Activated CD4-positive, alpha-beta T cell treated with anti-CD3 and anti-CD28 coated beads for 48 hours (primary cell): ENCODE results near the gene WRNIP1.

ENCODE experiments used
- DNase-seq: peaks from one replicate; pipeline ENCODE4 v3.0.0-alpha.2; 2020

Gene WRNIP1

DNA sequence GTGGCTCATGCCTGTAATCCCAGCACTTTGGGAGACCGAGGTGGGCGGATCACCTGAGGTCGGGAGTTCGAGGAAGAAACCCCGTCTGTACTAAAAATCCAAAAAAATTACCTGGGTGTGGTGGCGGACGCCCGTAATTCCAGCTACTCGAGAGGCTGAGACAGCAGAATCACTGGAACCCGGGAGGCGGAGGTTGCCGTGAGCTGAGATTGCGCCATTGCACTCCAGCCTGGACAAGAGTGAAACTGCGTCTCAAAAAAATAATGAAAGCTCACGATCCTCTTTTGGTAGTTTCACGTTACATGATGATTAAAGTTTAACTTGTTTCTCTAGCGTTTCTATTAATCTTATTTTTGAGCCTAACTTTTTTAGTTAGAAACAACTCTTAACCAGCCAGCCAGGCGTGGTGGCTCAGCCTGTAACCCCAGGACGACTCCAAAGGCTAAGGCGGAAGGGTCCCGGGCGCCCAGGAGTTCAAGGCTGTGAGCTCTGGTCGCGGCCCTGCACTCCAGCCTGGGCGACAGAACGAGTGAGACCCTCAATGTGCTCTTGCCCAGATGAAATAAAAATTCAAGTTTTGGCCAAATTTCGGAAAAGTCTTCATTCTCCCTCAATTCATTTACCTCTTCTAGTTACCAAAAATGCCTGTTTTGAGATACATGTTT is 1.2 kb upstream of the WRNIP1 start:
- no peak for DNase-seq

DNA sequence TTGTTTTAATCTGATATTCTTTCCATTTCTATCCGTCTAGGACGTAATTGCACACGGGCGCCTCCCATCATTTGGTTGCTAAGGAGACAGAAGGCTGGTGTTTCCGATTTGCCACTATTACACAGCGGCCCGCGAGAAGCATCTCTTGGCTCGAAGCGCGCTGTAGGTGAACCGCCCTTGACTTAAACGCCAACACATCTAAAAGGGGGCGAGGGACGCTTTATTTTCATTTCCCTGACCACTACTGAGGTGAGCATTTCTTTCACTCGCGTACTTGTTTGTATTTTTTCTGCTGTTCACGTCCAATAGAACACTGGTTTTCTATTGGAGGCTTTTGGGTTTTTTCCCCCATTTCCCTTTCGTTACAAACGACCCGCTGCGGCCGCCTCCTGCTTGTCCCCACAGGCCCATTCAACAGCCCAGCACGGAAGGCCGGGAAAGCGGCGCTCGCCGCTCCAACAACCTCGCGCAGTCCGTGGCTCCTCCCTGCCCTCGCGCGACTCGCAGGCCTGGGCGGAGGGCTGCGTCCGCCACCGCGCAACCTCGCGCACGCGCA is 505 bp upstream of the WRNIP1 start:
- peak; percentile 68 for DNase-seq

DNA sequence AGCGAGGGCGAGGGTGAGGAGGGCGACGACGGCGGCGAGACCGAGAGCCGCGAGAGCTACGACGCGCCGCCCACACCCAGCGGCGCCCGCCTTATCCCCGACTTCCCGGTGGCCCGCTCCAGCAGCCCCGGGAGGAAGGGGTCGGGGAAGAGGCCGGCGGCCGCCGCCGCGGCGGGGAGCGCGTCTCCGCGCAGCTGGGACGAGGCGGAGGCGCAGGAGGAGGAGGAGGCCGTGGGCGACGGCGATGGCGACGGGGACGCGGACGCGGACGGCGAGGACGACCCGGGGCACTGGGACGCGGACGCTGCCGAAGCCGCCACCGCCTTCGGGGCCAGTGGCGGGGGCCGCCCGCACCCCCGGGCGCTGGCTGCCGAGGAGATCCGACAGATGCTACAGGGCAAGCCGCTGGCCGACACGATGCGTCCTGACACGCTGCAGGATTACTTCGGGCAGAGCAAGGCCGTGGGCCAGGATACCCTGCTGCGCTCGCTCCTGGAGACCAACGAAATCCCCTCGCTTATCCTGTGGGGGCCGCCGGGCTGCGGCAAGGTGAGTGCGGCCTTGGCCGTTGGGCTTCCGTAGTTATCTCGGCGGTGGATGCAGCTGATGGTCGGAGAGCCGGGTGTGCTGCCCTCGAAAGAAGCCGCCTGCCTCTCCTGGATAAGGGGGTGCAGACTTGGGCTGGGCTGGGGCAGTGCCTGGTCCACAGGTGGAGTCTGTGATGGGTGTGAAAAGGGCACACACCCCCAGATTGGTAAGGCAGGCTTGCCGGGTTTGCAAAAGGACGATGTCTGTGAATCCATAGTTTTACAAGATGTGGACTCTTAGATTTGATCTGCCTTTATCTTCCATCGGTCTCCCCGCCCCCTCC is 938 bp downstream of the WRNIP1 start:
- peak; percentile 48 for DNase-seq

DNA sequence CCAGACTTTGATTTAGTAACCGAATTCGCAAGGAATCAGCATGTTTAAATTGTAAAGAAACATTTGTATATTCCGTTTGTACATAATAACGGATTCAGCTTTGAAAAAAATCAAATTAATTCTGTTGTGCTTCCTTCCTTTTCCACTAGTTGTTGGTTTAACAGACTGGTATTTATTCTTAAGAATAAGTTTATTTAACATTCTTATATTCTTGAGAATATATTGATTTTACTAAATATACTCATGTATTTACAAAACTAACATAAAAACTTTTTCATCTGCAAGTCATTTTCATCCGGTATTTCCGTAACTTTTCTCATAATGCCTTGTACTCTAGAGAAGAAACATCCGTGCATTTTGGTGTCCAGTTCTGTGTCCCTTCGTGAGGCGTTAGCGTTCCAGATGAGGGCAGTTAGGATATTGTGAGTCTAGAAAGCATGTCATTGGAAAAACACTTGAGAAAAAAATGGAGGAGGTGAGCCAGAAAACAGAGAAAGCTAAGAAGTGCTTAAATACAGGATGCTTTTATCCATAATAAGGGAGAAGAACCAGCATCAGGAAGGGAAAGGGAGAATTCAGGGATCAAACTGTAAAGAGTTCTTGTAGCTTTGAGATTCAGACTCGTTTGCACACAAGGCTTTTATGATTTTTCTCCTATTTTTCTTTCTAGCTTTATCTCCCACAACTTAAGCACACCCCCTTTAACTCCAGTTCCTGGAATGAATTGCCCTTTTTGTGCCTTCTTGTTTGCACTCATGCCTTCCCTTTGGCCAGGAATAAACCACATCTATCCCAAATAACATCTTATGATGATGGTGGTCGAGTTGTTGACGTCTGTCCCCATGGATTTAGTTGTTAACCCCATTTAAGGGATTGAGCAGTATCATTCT is 1.8 kb downstream of the WRNIP1 start:
- DNase-seq: no peak

DNA sequence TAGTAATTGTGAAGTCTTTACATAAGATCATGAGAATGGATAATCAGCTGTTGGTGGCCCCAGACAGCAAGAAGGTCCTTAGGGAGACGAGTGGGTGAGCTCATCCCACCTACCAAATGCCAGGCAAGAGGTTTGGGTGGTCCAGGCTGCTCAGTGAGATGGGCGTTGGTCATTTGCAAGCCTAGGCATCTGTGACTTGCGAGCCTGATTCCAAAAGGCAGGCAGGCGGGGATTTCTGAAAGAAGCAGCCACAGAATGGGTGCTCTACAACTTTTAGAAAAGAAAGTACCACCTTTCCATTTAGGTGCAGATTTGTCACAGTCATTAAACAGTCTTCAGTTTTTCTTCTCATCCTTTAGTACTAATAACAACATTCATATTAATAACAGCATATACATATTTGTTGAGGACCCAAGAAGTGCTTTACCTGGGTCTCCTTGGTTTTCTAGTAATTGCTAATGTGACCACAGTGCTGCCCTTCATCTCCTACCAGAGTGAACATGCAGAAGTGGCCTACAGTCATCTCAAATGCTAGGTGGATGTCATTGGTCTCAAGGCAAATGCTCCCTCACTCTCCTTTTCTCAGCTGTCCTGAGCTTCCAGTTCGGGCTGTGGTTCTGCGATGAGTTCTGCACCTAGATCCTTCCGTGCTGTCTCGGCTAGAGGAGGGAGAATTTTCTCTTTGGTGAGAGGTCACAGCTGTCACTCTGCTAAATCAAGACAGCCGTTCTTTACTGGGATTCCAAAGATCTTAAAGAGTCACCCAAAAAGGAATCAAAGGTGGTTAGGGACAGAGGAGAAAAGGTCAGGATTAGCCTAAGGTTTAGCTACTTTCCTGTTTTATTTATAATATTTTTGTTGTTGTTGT is 2.7 kb downstream of the WRNIP1 start:
- DNase-seq: no peak

DNA sequence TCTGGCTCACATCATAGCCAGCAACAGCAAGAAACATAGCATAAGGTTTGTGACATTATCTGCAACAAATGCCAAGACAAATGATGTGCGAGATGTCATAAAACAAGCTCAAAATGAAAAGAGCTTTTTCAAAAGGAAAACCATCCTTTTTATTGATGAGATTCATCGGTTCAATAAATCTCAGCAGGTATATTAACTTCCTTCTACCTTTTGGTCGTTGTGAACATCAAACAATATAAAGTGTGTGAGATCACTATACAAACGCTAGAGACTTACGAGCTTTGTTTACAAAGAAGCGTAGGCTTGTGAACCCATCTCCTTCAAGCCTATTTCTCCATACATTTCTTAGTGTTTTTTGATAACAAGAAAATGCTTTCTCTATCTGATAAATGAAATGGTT is 3.5 kb downstream of the WRNIP1 start:
- no peak for DNase-seq

DNA sequence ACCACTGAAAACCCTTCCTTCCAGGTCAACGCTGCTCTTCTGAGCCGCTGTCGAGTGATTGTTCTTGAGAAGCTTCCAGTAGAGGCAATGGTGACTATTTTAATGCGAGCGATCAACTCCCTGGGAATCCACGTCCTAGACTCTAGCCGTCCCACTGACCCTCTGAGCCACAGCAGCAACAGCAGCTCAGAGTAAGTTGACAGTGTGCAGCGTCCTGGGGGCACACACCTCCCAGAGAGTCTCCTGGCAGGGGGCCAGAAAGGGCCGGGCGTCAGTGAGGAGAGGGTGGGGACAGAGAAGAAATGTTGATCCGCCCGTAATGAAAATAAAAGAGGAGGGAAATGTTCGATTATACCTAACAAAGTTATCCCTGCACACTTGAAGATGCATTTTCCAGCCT is 5.0 kb downstream of the WRNIP1 start:
- DNase-seq: no peak

DNA sequence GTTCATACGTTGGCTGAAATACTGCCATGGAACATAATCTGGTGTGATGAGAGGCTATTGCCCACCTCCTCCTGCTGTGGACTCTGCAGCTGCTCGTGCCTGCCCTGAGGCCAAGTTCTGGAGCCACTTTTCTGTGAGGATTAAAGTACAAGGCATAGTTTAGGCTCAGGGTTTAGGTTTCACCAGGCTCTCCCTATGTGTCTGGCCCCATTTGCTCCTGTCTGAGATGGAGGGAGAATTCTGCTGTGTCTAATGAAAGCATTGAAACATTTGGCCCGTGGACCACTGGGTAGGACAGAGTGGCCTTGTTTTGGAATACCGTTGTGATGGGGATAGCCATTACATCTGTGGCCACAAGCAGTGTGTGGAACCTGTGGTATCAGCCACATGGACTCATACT is 5.9 kb downstream of the WRNIP1 start:
- no peak for DNase-seq

DNA sequence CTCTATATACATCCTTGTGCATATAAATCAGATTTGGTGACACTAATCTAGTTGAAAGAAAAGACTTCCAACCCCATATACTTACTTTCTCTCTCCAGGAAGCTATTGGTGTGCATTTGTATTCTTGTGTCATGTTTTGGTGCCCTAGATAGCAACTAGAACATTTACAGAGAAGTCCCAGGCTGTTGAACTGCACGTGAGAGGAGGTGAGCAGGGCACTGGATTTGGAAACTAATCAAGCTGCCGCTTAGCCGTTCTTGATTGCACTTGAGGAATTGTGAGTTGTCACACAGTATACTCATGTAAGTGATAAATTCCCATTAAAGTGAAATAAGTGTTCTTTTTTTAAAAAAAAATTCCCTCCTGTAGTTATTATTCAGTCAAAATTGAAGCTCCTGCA is 7.6 kb downstream of the WRNIP1 start:
- DNase-seq: no peak

DNA sequence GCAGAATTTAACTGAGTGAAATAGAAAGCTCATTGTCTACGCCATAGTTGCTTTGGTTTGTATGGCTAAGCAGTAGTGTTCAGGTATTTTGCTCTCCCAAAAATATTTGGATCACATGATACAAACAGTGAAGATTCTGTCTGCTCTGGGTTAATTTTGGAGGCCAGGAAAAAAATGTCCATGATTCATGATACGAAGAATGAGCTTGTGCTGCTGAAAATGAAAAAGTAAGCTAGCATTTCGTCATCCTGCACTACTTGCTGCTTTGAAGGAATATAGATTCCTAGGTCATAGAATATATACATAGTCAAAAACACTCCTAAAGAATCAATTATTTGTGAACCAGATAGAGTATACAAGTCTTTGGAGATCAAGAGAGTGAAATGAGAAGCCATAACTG is 8.3 kb downstream of the WRNIP1 start:
- no peak for DNase-seq

DNA sequence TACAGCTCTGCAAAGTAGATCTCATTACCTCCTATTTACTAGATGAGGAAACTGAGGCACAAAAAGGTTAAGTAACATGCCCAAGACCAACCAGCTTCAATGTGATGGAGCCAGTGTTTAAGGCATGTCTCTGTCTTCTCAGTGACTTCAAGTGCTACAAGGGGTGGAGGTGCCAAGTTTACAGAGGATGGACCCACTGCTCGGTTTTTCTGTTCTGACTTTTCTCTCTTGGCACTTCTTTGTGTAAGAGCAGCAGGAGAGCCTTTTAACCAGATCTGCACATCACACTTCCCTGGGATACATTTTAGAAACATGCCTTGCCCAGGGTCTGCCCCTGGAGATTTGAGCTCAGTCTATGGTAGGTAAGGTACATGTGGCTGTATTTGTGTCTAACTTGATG is 9.8 kb downstream of the WRNIP1 start:
- no peak for DNase-seq

DNA sequence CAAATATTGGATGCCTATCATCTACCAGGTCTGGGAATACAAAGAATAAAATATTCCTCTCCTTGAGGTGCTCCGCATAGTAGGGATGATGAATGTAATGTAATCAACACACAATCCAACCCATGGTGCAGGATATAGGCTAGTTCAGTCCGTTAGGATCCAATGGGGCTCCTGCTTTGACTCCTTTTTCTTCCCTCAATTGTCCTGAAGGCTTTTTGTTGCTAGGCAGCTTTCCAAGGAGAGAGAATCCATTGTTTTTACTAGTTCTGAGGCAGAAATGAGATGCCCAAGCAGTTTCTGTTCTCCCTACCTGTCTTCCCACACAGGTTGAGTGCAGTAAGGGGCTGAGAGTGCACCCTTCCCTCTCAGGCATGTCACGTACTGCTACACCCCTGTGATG is 12.1 kb downstream of the WRNIP1 start:
- no peak for DNase-seq

DNA sequence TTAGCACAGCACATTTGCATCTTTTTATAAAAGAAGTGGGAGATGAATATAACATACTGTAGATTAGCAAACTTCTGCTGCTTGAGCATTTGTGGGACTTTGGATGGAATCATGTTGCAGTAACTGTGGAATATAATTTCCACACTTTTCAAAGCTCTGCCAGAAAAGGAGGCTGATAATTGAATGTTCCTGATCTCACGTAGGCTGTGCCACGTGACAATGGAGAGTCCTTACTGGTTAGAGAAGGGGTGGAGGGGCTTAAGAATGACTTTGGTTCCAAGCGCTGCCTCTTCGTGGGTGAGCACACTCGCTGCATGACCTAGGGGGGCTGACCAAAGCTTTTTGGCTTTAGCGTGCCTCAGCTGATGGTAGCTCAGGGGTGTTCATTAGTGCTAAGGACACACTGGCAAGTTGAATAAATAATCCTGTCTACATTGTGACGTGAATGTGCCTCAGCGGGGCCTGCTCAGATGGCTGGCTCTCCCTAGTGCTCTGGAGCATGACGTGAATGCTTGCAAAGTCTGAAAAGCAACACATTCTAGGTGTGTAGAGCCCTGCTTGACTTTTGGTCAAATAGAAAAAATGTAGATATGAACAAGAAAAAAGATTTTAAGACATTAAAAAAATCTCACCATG is 15.0 kb downstream of the WRNIP1 start:
- no peak for DNase-seq

DNA sequence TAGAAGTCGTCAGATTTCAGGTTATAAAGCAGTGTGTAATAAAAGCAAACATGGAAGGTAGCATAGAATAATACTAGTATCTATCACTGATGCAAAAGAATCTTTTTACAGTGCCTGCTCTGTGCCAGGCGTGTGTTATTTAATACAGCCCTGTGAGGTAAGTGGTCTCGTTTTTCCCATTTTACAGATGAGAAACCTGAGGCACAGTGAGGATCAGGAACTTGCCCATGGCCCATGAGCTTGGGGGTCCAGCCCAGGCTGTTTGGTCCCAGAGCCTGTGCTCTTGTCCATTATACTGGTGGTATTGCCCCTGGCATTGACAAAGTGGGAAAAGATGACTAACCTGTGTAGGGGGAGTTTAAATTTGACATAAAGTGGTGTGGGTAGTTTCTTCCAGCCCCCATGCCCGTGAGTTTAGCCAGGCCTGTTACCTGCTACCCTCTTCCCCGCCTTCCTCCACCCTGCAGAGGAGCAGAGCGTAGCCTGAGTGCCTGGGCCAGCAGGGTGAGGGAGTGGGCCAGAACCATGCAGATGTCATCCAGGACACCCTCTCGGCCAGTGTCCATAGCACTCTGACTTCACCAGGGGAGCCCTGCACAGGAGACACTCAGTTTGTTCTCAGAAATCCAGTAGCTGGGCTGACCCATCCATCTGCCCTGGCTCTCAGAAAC is 16.6 kb downstream of the WRNIP1 start:
- no peak for DNase-seq

DNA sequence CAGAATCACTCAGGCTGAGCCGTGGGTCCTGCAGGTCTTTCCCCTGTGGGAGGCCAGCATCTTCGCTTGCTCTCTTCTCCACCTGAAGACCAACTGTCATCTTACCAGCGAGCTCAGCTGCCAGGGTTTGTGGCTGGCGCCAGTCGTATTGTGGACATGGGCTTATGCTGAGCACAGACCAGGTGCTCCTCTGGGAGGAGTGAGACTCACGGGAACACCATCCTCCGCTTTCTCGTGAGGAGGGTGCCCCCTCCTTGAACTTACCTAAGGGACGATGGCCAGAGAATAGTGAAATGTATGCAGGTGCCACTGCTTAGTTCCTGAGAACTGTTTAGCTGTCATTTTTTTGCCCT is 17.1 kb downstream of the WRNIP1 start:
- DNase-seq: no peak

DNA sequence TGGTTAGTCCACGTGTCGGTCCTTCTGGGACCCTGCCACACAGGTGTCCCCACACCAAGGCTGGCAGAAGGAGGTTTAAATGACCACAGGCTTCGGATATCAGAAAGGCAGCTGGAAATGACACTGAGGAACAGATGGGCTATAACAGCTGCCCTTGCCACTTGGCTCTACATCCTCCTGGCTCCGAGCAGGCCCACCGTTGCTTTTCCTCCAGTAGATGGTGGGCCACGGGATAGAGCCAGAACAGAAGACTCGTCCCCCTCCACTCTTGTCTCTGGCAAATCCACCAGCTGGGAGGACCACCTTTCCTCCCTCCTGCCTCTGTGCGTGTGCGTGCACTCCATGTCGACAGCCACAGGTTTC is 17.6 kb downstream of the WRNIP1 start:
- no peak for DNase-seq

DNA sequence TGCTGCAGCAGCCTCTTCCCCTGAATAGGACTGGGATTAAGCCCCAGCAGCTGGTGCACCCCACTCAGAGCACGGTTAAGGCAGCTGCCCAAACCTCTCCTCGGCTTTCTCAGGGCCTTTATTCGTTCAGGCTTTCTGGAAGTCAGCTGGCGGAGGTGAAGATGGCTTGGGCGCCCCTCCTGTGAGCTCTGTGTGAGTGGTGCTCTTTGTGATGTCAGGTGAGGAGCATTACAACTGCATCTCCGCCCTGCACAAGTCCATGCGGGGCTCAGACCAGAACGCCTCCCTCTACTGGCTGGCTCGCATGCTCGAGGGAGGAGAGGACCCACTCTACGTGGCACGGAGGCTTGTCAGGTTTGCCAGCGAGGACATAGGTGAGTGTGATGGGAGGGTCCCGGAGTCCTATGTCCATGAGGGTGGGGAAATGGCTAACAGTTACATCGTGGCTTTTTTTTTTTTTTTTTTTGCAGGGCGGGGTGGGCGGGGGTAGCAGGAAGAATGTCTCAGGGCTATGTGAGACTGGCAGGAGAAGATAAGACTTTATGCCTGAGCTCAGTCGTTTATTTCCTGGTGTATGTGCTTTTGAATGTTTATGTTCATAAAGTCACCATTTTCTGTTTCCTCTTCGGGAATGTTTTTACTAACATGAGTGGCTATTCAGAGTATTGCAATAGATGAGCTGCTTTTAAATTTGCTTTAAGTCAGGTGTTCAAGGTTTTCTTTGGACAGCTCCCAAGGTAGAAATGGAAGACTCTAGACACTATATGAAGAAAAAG is 18.2 kb downstream of the WRNIP1 start:
- no peak for DNase-seq

DNA sequence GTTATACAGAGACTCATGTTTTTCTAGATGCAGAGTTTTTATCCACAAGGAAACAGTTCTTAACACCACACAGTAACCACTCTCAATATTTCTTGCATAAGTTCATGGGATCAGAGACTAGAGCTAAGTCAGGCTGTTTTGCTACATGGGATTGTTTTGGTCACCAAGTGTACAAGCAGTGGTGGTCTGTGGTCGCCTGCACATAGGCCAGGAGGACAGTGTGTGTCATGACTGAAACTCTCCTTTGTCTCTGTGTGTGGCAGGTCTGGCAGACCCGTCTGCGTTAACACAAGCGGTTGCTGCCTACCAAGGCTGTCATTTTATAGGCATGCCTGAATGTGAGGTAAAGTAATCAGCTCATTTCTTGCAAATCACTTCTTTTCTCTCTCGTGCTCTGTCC is 18.9 kb downstream of the WRNIP1 start:
- DNase-seq: no peak

DNA sequence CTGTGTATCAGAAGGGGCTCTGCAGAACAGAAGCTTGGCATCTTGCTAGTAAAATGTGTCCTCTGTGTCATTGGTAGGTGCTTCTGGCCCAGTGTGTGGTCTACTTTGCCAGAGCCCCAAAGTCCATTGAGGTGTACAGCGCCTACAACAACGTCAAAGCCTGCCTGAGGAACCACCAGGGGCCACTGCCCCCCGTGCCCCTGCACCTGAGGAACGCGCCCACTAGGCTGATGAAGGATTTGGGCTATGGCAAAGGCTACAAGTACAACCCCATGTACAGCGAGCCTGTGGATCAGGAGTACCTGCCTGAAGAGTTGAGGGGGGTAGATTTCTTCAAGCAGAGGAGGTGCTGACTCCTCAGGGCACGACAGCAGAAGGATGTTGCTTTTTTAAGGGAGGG is 19.7 kb downstream of the WRNIP1 start:
- no peak for DNase-seq

DNA sequence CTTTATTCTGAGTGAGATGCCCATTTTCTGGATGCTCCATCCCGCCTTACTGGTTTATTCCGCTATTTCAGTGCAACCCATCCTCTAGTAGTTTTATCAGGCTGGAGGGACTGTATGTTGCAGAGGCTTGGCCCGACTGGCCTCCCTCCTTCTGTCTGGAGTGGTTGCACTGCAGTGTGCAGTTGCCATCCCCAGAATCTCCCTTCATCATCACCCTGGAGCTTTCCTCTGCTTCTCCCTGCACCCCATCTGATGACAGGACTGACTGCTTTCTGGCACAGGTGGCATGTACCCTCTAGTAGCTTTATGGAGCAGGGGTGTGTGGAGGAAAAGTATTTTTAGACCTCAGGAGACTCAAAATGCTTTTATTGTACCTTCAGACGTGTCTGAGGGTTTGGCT is 21.1 kb downstream of the WRNIP1 start:
- DNase-seq: no peak
